ENCODE measurements around the gene ABCA4. TPM values are rescaled to one million over a fixed set of nuclear protein-coding genes. Genes with fewer than 3 reads are reported as not detected.
A peak's percentile ranks its signal among the peaks of the same experiment; 100 is the strongest.

ABCA4 gene
- total and polyA plus RNA-seq, 2 of the 8 experiments (the other 6 are each of a cell fraction or from before 2014, with no cell fraction given): 0.06 TPM; not detected in 1

DNA sequence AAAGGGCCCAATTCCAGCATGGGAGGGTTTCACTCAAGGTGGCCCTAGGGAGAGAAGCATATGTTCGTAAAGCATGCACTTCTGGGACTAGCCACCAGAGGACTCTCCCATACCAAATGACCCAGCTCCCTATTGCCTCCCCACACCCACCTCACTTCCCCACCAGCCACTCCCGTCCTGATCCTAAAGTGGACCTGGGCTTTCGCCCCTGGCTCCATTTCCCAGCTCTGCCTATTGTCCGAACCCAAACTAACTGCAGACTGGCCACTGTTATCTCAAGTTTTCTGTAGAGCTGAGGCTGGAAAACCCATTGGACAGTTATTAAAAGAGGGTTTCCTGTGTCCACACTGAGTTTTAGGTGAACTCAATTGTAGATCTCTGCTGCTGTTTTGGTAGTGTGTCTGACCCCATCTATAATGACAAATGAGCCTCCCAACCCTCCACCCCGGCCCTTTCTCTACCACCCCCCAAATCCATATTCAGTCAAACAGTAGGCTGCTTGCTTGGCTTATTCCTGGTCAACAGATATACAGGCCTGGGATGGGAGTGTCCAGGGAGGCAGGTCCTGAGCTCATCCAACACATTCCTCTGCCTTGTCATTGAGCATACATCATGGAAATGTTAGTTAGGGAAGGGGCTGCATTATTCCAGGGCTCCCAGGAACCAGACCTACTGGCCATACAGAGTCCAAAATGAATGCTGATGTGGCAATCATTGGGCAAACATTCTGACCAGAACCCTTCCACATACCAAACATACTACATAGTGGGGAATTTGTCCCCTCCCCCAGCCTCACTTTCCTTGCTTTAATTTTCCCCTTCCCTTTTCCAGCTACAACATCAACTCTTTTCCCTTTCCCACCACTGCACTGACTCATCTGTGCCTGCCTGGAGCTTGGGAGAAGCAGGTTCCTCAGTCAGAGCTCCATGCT lies 59.2 kb downstream of the ABCA4 start:
- no peak overlapping the region for H3K14ac ChIP-seq (ENCODE audit: insufficient read length)
- no peak for TF ChIP-seq EZH2 (IDR thresholded peaks at IDR 0.05; ENCODE audit: low read depth, low read length, severe bottlenecking)
- no peak for TF ChIP-seq YY1 (IDR thresholded peaks at IDR 0.05; ENCODE audit: low read depth, low read length)
- peak; percentile 95 to 96 for TF ChIP-seq RAD21 (IDR thresholded peaks at IDR 0.05 in 1 of 2, conservative IDR thresholded peaks at IDR 0.05 in 1 of 2; ENCODE audit: low read depth in 2 of 2, low read length in 2 of 2)
- TF ChIP-seq, protein P1, sequence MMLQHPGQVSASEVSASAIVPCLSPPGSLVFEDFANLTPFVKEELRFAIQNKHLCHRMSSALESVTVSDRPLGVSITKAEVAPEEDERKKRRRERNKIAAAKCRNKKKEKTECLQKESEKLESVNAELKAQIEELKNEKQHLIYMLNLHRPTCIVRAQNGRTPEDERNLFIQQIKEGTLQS (IDR thresholded peaks at IDR 0.05; ENCODE audit: insufficient read depth, low read depth, low read length): no peak
- TF ChIP-seq, protein P2, sequence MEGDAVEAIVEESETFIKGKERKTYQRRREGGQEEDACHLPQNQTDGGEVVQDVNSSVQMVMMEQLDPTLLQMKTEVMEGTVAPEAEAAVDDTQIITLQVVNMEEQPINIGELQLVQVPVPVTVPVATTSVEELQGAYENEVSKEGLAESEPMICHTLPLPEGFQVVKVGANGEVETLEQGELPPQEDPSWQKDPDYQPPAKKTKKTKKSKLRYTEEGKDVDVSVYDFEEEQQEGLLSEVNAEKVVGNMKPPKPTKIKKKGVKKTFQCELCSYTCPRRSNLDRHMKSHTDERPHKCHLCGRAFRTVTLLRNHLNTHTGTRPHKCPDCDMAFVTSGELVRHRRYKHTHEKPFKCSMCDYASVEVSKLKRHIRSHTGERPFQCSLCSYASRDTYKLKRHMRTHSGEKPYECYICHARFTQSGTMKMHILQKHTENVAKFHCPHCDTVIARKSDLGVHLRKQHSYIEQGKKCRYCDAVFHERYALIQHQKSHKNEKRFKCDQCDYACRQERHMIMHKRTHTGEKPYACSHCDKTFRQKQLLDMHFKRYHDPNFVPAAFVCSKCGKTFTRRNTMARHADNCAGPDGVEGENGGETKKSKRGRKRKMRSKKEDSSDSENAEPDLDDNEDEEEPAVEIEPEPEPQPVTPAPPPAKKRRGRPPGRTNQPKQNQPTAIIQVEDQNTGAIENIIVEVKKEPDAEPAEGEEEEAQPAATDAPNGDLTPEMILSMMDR (IDR thresholded peaks at IDR 0.05; ENCODE audit: control extremely low read depth in 1 of 3, insufficient read depth in 1 of 3, low read depth in 1 of 3, low read length in 3 of 3): peak; percentile 79 to 95 (median 93)
- TF ChIP-seq, protein P3, sequence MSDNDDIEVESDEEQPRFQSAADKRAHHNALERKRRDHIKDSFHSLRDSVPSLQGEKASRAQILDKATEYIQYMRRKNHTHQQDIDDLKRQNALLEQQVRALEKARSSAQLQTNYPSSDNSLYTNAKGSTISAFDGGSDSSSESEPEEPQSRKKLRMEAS (IDR thresholded peaks at IDR 0.05): 0 out of 2 replicates have a peak, but pooled peaks have one; percentile 15
- TF ChIP-seq POLR2A (IDR thresholded peaks at IDR 0.05; ENCODE audit: control extremely low read depth in 1 of 2, low read depth in 2 of 2, low read length in 2 of 2): no peak
- no peak overlapping the region for H2BK12ac ChIP-seq (ENCODE audit: low read depth, low read length)
- no peaks in the 10 kb centered on the region for H3K23me2 ChIP-seq (ENCODE audit: low read depth, low read length)
- no peaks in the 10 kb centered on the region for H3K36me3 ChIP-seq (ENCODE audit: control insufficient read depth in 2 of 4, insufficient read depth in 4 of 4, low read length in 3 of 4)
- H4K8ac ChIP-seq (ENCODE audit: extremely low read depth, insufficient read depth, low read length): no peak overlapping the region
- WGBS, 2 experiments (ENCODE audit: extremely low coverage in 1 of 2, insufficient coverage in 1 of 2, insufficient read length in 1 of 2, insufficient replicate concordance in 2 of 2, low coverage in 1 of 2, low lambda C conversion rate in 2 of 2, missing lambda C conversion rate in 1 of 2): 31% methylated on average over 5 of the region's 5 CpGs; no CpG with 5 or more reads in 1 of the 2 experiments
- no peak overlapping the region for H2BK5ac ChIP-seq (ENCODE audit: low read depth, low read length)
- peaks cover 1 to 17% (median 10%) of the 10 kb centered on the region in 4 experiments; a peak in 6 of 7 replicates for H3K27me3 ChIP-seq (replicated peaks in 1 of 4; ENCODE audit: control insufficient read depth in 3 of 4, extremely low read depth in 1 of 4, insufficient read depth in 3 of 4, low read length in 3 of 4)
- H3K79me1 ChIP-seq (ENCODE audit: low read depth, low read length): no peaks in the 10 kb centered on the region
- H3K18ac ChIP-seq (ENCODE audit: extremely low read depth, low read length): no peak overlapping the region
- no peaks in the 10 kb centered on the region for H3K79me2 ChIP-seq (ENCODE audit: control insufficient read depth in 1 of 2, insufficient read depth in 2 of 2, low read length in 2 of 2)
- peak; percentile 98 for FAIRE-seq
- no peaks in the 10 kb centered on the region for H4K20me1 ChIP-seq (replicated peaks in 1 of 2; ENCODE audit: control insufficient read depth in 1 of 2, insufficient read depth in 2 of 2, low read length in 2 of 2)
- H3K56ac ChIP-seq (replicated peaks; ENCODE audit: insufficient read length, low read depth, low read length): no peak overlapping the region
- ChIA-PET CTCF (ENCODE audit: partially characterized antibody) (interaction anchor here (0.8 to 14.4 kb wide), 44 partner anchors 9 to 301 kb away, joined by 3 to 410 read pairs (median 4); partner anchors contain the start of genes ABCA4 and ARHGAP29), POLR2A (ENCODE audit: partially characterized antibody) (interaction anchor here (0.7 to 0.9 kb wide), 3 partner anchors 175 to 274 kb away, joined by 3 to 4 read pairs (median 3); partner anchors contain the start of gene ARHGAP29)
- no peak overlapping the region for H2AFZ ChIP-seq (ENCODE audit: low read length)
- no peak overlapping the region for H2AK5ac ChIP-seq (ENCODE audit: low read depth, low read length)
- H2BK120ac ChIP-seq (replicated peaks; ENCODE audit: low read depth, low read length): no peak overlapping the region
- DNase-seq (ENCODE audit: low read depth in 1 of 2, low spot score in 2 of 2): peak in 1 of 2 experiments; percentile 79
- H3K9me3 ChIP-seq (ENCODE audit: insufficient read depth in 2 of 2, low read depth in 1 of 2, low read length in 1 of 2): no peaks in the 10 kb centered on the region
- no peak overlapping the region for H4K91ac ChIP-seq (replicated peaks; ENCODE audit: insufficient read length, low read length)
- no peak overlapping the region for H4K5ac ChIP-seq (ENCODE audit: insufficient read length, low read depth, low read length)
- H3K4ac ChIP-seq (replicated peaks; ENCODE audit: insufficient read length, low read depth, low read length): no peak overlapping the region
- H3K27ac ChIP-seq (ENCODE audit: low read depth, low read length): no peak overlapping the region
- no peak overlapping the region for H3K4me2 ChIP-seq (ENCODE audit: insufficient read depth in 1 of 2, low read depth in 2 of 2, low read length in 2 of 2)
- no peak overlapping the region for H2BK20ac ChIP-seq (ENCODE audit: low read length)
- peaks cover 0 to 4% (median 1%) of the 10 kb centered on the region in 4 experiments; a peak in 1 of 7 replicates for H3K4me1 ChIP-seq (replicated peaks in 1 of 4; ENCODE audit: control insufficient read depth in 3 of 4, insufficient read depth in 4 of 4, low read length in 3 of 4)
- H3K23ac ChIP-seq (ENCODE audit: insufficient read length): no peak overlapping the region
- no peak overlapping the region for H3K9ac ChIP-seq (replicated peaks in 1 of 4; ENCODE audit: extremely low read depth in 1 of 4, low read depth in 3 of 4, low read length in 3 of 4)
- H2BK15ac ChIP-seq (ENCODE audit: low read length): no peak overlapping the region
- H3K4me3 ChIP-seq (ENCODE audit: extremely low read depth in 1 of 4, insufficient read depth in 2 of 4, low read depth in 3 of 4, low read length in 4 of 4): no peak overlapping the region
